IPS-20b (cell line): ENCODE data around the gene PHF10.
"Not testable (repeated sequence)": the region's sequence is repeated elsewhere in the genome, so short reads cannot be mapped to it uniquely, and the experiment has no call there.

ENCODE experiments used
- H3K27ac ChIP-seq: one replicate; pipeline ENCODE4 v1.5.1; 2013; ENCODE audit warnings: low read length
- H3K27me3 ChIP-seq: 2 replicates; pipeline ENCODE4 v1.6.1; 2013; ENCODE audit warnings: mild to moderate bottlenecking, low read length, inconsistent platforms; ENCODE audit not compliant: insufficient read depth
- H3K36me3 ChIP-seq: 2 replicates; pipeline ENCODE4 v1.6.1; 2013; ENCODE audit warnings: low read depth, mild to moderate bottlenecking, inconsistent platforms, low read length, moderate library complexity; ENCODE audit not compliant: insufficient read depth
- H3K4me1 ChIP-seq: 2 replicates; pipeline ENCODE4 v1.6.1; 2013; ENCODE audit warnings: mild to moderate bottlenecking, control low read depth, inconsistent platforms, low read length, moderate library complexity; ENCODE audit not compliant: insufficient read depth
- H3K4me3 ChIP-seq: 2 replicates; pipeline ENCODE4 v1.5.1; 2013; ENCODE audit warnings: mild to moderate bottlenecking, low read length, inconsistent platforms
- H3K9ac ChIP-seq: 2 replicates; pipeline ENCODE4 v1.6.1; 2013; ENCODE audit warnings: low read depth, mild to moderate bottlenecking, inconsistent platforms, low read length, moderate library complexity
- H3K9me3 ChIP-seq: 2 replicates; pipeline ENCODE4 v1.6.1; 2013; ENCODE audit warnings: mild to moderate bottlenecking, low read depth, low read length, inconsistent platforms; ENCODE audit not compliant: insufficient read depth

Gene PHF10

GRCh38 chr6:169697115-169697514, 27.2 kb downstream of the PHF10 start:
- H3K9ac ChIP-seq, H3K27ac ChIP-seq, H3K4me3 ChIP-seq, H3K9me3 ChIP-seq, H3K27me3 ChIP-seq: not testable (repeated sequence)
- H3K4me1 ChIP-seq: peaks cover 10% of the 10 kb centered on the region
- peaks cover 16% of the 10 kb centered on the region for H3K36me3 ChIP-seq

GRCh38 chr6:169695131-169695530, 29.2 kb downstream of the PHF10 start:
- peaks cover 21% of the 10 kb centered on the region for H3K36me3 ChIP-seq
- H3K27me3 ChIP-seq: no peaks in the 10 kb centered on the region

GRCh38 chr6:169692516-169692915, 31.8 kb downstream of the PHF10 start:
- no peak overlapping the region for H3K4me3 ChIP-seq
- no peak overlapping the region for H3K27ac ChIP-seq
- H3K9ac ChIP-seq: no peak overlapping the region
- no peaks in the 10 kb centered on the region for H3K4me1 ChIP-seq
- H3K36me3 ChIP-seq: peaks cover 34% of the 10 kb centered on the region
- H3K9me3 ChIP-seq: no peaks in the 10 kb centered on the region; the same call in 1 of the 2 replicates
- H3K27me3 ChIP-seq: no peaks in the 10 kb centered on the region

More at GRCh38 chr6:169695131-169695530, 29.2 kb downstream of the PHF10 start:
- H3K9ac ChIP-seq: no peak overlapping the region
- H3K4me1 ChIP-seq: peaks cover 3% of the 10 kb centered on the region; the same call in 1 of the 2 replicates
- no peak overlapping the region for H3K4me3 ChIP-seq
- no peaks in the 10 kb centered on the region; the same call in 1 of the 2 replicates for H3K9me3 ChIP-seq
- no peak overlapping the region for H3K27ac ChIP-seq

GRCh38 chr6:169691260-169691659, 33.0 kb downstream of the PHF10 start:
- Histone ChIP-seq H3K9ac (no peak overlapping the region), H3K4me1 (no peaks in the 10 kb centered on the region), H3K36me3 (peaks cover 46% of the 10 kb centered on the region), H3K27ac (no peak overlapping the region), H3K9me3 (peaks cover 7% of the 10 kb centered on the region; the same call in 1 of the 2 replicates), H3K27me3 (no peaks in the 10 kb centered on the region), H3K4me3 (no peak overlapping the region)

- Histone ChIP-seq H3K4me1 (no peaks in the 10 kb centered on the region), H3K27me3 (no peaks in the 10 kb centered on the region), H3K4me3 (no peak overlapping the region), H3K9me3 (peaks cover 11% of the 10 kb centered on the region; the same call in 1 of the 2 replicates), H3K36me3 (peaks cover 56% of the 10 kb centered on the region), H3K27ac (no peak overlapping the region), H3K9ac (no peak overlapping the region)
Observed at GRCh38 chr6:169689287-169689686, 35.0 kb downstream of the PHF10 start.

- Histone ChIP-seq H3K4me1 (no peaks in the 10 kb centered on the region), H3K27me3 (no peaks in the 10 kb centered on the region), H3K9me3 (peaks cover 11% of the 10 kb centered on the region; the same call in 1 of the 2 replicates), H3K27ac (no peak overlapping the region), H3K4me3 (no peak overlapping the region), H3K9ac (no peak overlapping the region), H3K36me3 (peaks cover 71% of the 10 kb centered on the region)
Observed at GRCh38 chr6:169685860-169686259, 38.4 kb downstream of the PHF10 start.

- Histone ChIP-seq H3K36me3 (peaks cover 61% of the 10 kb centered on the region), H3K4me1 (no peaks in the 10 kb centered on the region), H3K4me3 (no peak overlapping the region)
Observed at GRCh38 chr6:169684056-169684455, 40.2 kb downstream of the PHF10 start.

GRCh38 chr6:169678342-169678741, 46.0 kb downstream of the PHF10 start:
- H3K9me3 ChIP-seq: no peaks in the 10 kb centered on the region
- no peaks in the 10 kb centered on the region for H3K27me3 ChIP-seq
- no peak overlapping the region for H3K27ac ChIP-seq
- no peak overlapping the region for H3K9ac ChIP-seq
- H3K4me3 ChIP-seq: no peak overlapping the region
- peaks cover 47% of the 10 kb centered on the region for H3K36me3 ChIP-seq
- no peaks in the 10 kb centered on the region for H3K4me1 ChIP-seq

More at GRCh38 chr6:169684056-169684455, 40.2 kb downstream of the PHF10 start:
- Histone ChIP-seq H3K27ac (no peak overlapping the region), H3K9me3 (peaks cover 11% of the 10 kb centered on the region; the same call in 1 of the 2 replicates), H3K27me3 (no peaks in the 10 kb centered on the region), H3K9ac (no peak overlapping the region)

GRCh38 chr6:169677096-169677495, 47.2 kb downstream of the PHF10 start:
- peaks cover 53% of the 10 kb centered on the region for H3K36me3 ChIP-seq

GRCh38 chr6:169675011-169675410, 49.3 kb downstream of the PHF10 start:
- Histone ChIP-seq H3K4me3 (no peak overlapping the region), H3K27me3 (no peaks in the 10 kb centered on the region), H3K27ac (no peak overlapping the region), H3K4me1 (no peaks in the 10 kb centered on the region), H3K36me3 (peaks cover 62% of the 10 kb centered on the region), H3K9ac (no peak overlapping the region), H3K9me3 (no peaks in the 10 kb centered on the region)

More at GRCh38 chr6:169677096-169677495, 47.2 kb downstream of the PHF10 start:
- no peaks in the 10 kb centered on the region for H3K4me1 ChIP-seq
- H3K27ac ChIP-seq: no peak overlapping the region
- H3K4me3 ChIP-seq: no peak overlapping the region
- no peaks in the 10 kb centered on the region for H3K27me3 ChIP-seq
- no peak overlapping the region for H3K9ac ChIP-seq
- no peaks in the 10 kb centered on the region for H3K9me3 ChIP-seq

- peaks cover 3% of the 10 kb centered on the region; the same call in 1 of the 2 replicates for H3K4me1 ChIP-seq
- H3K4me3 ChIP-seq: no peak overlapping the region
- H3K9me3 ChIP-seq: no peaks in the 10 kb centered on the region
- no peaks in the 10 kb centered on the region for H3K27me3 ChIP-seq
- peaks cover 70% of the 10 kb centered on the region for H3K36me3 ChIP-seq
- H3K9ac ChIP-seq: no peak overlapping the region
- no peak overlapping the region for H3K27ac ChIP-seq
Observed at GRCh38 chr6:169671563-169671962, 52.7 kb downstream of the PHF10 start.

- Histone ChIP-seq H3K9ac (no peak overlapping the region), H3K9me3 (no peaks in the 10 kb centered on the region), H3K4me3 (no peak overlapping the region), H3K27me3 (no peaks in the 10 kb centered on the region), H3K36me3 (peaks cover 79% of the 10 kb centered on the region), H3K27ac (no peak overlapping the region), H3K4me1 (peaks cover 3% of the 10 kb centered on the region; the same call in 1 of the 2 replicates)
Observed at GRCh38 chr6:169669889-169670288, 54.4 kb downstream of the PHF10 start.
